ENCODE measurements around the gene RHEX. TPM values are rescaled to one million over a fixed set of nuclear protein-coding genes. Genes with fewer than 3 reads are reported as not detected.
"Not testable (repeated sequence)": the region's sequence is repeated elsewhere in the genome, so short reads cannot be mapped to it uniquely, and the experiment has no call there.

Gene RHEX
- total and polyA plus RNA-seq, 5 experiments from 2014 or later, result 0.52 TPM; not detected in 4

- POLR2A ChIA-PET, DNase-seq, H3K9me3 Mint-ChIP-seq, H3K36me3 Mint-ChIP-seq, ATAC-seq, H3K27ac Mint-ChIP-seq, H3K4me3 Mint-ChIP-seq, H3K27me3 Mint-ChIP-seq: not testable (repeated sequence)
- peaks cover 5 to 35% (median 17%) of the 10 kb centered on the region in 4 donors for H3K4me1 Mint-ChIP-seq
These were observed 2.2 kb downstream of the RHEX start for GRCh38 chr1:206055069-206055625.

GRCh38 chr1:206055639-206056323, 2.8 kb downstream of the RHEX start:
- H3K27ac Mint-ChIP-seq, H3K27me3 Mint-ChIP-seq, H3K4me3 Mint-ChIP-seq, H3K36me3 Mint-ChIP-seq, ATAC-seq, POLR2A ChIA-PET, H3K9me3 Mint-ChIP-seq, DNase-seq: not testable (repeated sequence)
- H3K4me1 Mint-ChIP-seq, result peaks cover 3 to 29% (median 13%) of the 10 kb centered on the region in 4 donors

GRCh38 chr1:206058289-206058926, 5.4 kb downstream of the RHEX start:
- H3K4me1 Mint-ChIP-seq, H3K4me3 Mint-ChIP-seq, DNase-seq, H3K27ac Mint-ChIP-seq, H3K27me3 Mint-ChIP-seq, POLR2A ChIA-PET, ATAC-seq, H3K9me3 Mint-ChIP-seq, H3K36me3 Mint-ChIP-seq: not testable (repeated sequence)

DNA sequence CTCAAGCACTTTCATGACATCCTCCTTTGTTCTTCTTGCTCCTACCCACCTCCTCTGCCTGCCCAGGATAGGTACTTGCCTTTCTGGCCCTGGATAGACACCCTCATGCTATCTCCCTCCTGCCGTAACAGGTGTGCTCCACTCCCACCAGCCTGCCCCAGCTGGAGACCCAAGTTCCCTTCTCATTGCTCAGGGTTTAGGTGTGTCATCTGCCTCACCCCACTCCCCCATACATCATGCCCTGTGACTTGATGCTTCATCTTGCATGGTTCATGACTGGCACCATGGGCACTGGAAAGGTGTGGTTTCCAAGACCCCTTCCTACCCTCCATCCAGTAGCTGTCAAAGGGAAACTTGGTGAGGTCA, 5.9 kb downstream of the RHEX start:
- no peak overlapping the region for H3K27ac Mint-ChIP-seq
- peaks cover 0 to 5% (median 2%) of the 10 kb centered on the region in 9 donors for H3K9me3 Mint-ChIP-seq
- DNase-seq, result no peak
- H3K4me3 Mint-ChIP-seq, result no peak overlapping the region
- ATAC-seq, result no peak
- POLR2A ChIA-PET, result no interaction called here
- peaks cover 0 to 2% (median under 1%) of the 10 kb centered on the region in 4 donors for H3K4me1 Mint-ChIP-seq
- peaks cover 0 to 10% (median 0%) of the 10 kb centered on the region in 5 donors for H3K27me3 Mint-ChIP-seq
- peaks cover 0 to 4% (median 0%) of the 10 kb centered on the region in 3 donors for H3K36me3 Mint-ChIP-seq

DNA sequence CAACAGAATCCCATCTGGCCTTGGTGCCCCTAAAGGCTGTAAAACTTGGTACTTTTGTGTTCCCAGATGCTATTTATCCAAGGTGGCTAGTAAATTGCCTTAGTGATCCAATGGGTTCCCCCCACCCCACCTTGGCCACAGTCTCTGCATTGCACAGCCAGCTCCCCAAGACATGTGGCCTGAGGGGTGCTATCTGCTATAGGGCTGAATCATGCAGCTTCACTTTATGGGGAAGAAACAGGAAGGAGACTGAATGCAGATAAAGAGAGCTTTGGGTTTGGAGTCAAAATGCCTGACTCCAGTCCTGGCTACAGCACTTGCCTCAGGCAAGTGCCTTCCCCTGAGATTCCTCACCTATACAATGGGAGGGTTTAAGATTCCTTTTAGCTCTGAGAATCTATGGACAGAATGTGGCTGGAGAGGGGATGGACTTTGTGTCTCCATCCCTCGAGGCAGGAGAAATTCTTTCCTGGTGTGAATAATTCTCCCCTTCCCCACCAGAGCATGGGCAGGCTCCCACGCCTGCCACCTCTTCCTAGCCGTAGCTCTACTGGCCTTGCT, 6.5 kb downstream of the RHEX start:
- DNase-seq (no peak), ATAC-seq (no peak)
- H3K4me3 Mint-ChIP-seq, result no peak overlapping the region
- peak overlapping the region in 1 of 10 donors; percentile 12 for H3K27ac Mint-ChIP-seq
- H3K9me3 Mint-ChIP-seq, result peaks cover 0 to 5% (median 2%) of the 10 kb centered on the region in 9 donors
- POLR2A ChIA-PET, result interaction anchor here (0.5 kb wide), 1 partner anchor 92 kb away, joined by 4 read pairs; no protein-coding TSS in a partner anchor
- peaks cover 0 to 2% (median under 1%) of the 10 kb centered on the region in 4 donors for H3K4me1 Mint-ChIP-seq
- H3K27me3 Mint-ChIP-seq, result peaks cover 0 to 10% (median 0%) of the 10 kb centered on the region in 5 donors
- peaks cover 0 to 4% (median 0%) of the 10 kb centered on the region in 3 donors for H3K36me3 Mint-ChIP-seq

DNA sequence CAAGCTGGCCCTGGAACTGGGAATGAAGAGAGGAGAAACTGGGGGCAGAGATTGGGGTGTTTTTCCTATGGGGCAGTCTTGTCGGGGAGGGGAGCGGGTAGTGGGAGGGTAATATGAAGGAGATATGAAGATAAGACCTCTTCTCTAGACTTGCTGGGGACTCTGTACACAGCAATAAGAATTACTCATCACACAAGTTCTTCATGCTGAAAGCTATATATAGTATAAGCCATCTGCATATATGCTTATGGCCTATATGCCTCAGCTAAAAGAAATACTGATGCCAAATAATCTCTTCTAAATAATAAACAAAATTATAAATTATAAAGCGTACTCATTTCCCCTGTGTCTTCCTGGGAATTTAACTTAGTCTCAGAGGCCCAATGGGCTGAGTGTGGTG, 7.9 kb downstream of the RHEX start:
- no peak for ATAC-seq
- POLR2A ChIA-PET, result no interaction called here
- Mint-ChIP-seq H3K4me3 (no peak overlapping the region), H3K27ac (no peak overlapping the region), H3K4me1 (peaks cover 0 to 6% (median under 1%) of the 10 kb centered on the region in 4 donors), H3K27me3 (peaks cover 0 to 10% (median 0%) of the 10 kb centered on the region in 5 donors), H3K9me3 (peaks cover 0 to 5% (median 2%) of the 10 kb centered on the region in 9 donors), H3K36me3 (peaks cover 0 to 4% (median 0%) of the 10 kb centered on the region in 3 donors)
- DNase-seq, result no peak

- H3K9me3 Mint-ChIP-seq, result peaks cover 0 to 5% (median 2%) of the 10 kb centered on the region in 9 donors
- POLR2A ChIA-PET, result no interaction called here
- no peak overlapping the region for H3K4me3 Mint-ChIP-seq
- DNase-seq, result no peak
- peaks cover 0 to 4% (median 0%) of the 10 kb centered on the region in 3 donors for H3K36me3 Mint-ChIP-seq
- no peak overlapping the region for H3K27ac Mint-ChIP-seq
- peaks cover 0 to 10% (median 0%) of the 10 kb centered on the region in 5 donors for H3K27me3 Mint-ChIP-seq
- ATAC-seq, result no peak
- H3K4me1 Mint-ChIP-seq, result peaks cover 0 to 17% (median 7%) of the 10 kb centered on the region in 4 donors
These were observed 9.5 kb downstream of the RHEX start for GRCh38 chr1:206062464-206062863.

DNA sequence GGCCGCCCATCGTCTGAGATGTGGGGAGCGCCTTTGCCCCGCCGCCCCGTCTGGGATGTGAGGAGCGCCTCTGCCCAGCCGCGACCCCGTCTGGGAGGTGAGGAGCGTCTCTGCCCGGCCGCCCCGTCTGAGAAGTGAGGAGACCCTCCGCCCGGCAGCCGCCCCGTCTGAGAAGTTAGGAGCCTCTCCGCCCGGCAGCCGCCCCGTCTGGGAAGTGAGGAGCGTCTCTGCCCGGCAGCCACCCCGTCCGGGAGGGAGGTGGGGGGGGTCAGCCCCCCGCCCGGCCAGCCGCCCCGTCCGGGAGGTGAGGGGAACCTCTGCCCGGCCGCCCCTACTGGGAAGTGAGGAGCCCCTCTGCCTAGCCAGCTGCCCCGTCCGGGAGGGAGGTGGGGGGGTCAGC, 11.0 kb downstream of the RHEX start:
- H3K4me3 Mint-ChIP-seq, ATAC-seq, H3K9me3 Mint-ChIP-seq, H3K27me3 Mint-ChIP-seq, DNase-seq, H3K27ac Mint-ChIP-seq, H3K36me3 Mint-ChIP-seq, POLR2A ChIA-PET: not testable (repeated sequence)
- peaks cover 5 to 26% (median 12%) of the 10 kb centered on the region in 4 donors for H3K4me1 Mint-ChIP-seq

GRCh38 chr1:206064501-206064900, 11.5 kb downstream of the RHEX start:
- POLR2A ChIA-PET, H3K9me3 Mint-ChIP-seq, ATAC-seq, H3K36me3 Mint-ChIP-seq, H3K27me3 Mint-ChIP-seq, H3K27ac Mint-ChIP-seq, H3K4me3 Mint-ChIP-seq, DNase-seq: not testable (repeated sequence)
- H3K4me1 Mint-ChIP-seq, result peaks cover 5 to 26% (median 12%) of the 10 kb centered on the region in 4 donors

DNA sequence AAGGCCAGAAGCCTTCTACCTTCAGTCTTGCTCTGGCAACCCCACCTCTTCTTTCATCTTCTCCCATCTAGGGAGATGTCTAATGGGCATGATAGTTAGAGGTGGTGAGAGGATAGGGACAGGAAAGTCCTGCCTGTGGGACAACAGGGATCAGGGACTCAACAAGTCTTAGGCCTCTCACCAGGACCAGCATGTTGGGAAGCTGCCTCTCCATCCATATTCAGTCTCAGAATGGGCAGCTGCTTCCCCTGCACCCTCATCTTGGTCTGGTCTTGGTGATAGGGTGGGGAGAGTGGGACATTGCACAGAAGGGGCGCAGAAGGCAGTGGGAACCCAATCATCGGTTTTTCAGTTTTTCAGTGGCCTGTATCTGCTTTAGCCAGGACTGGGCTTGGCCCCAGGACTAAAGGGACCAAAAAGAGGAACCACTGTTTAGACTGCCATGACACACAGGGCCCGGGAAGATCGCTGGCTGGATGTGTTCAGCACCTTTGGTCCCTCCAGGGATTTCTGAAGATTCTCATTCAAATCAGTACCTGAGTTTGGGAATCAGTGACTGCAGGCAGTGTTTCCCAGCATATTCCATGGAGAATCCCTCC, 12.7 kb downstream of the RHEX start:
- peaks cover 0 to 3% (median 0%) of the 10 kb centered on the region in 5 donors for H3K27me3 Mint-ChIP-seq
- H3K36me3 Mint-ChIP-seq, result peaks cover 0 to 4% (median 0%) of the 10 kb centered on the region in 3 donors
- no peak overlapping the region for H3K27ac Mint-ChIP-seq
- POLR2A ChIA-PET, result no interaction called here
- peaks cover 0 to 5% (median 2%) of the 10 kb centered on the region in 9 donors for H3K9me3 Mint-ChIP-seq
- ATAC-seq (no peak), DNase-seq (no peak)
- no peak overlapping the region for H3K4me3 Mint-ChIP-seq
- peaks cover 5 to 24% (median 11%) of the 10 kb centered on the region in 4 donors for H3K4me1 Mint-ChIP-seq

- DNase-seq (no peak), ATAC-seq (peak in 1 of 2 donors; percentile 33)
- Mint-ChIP-seq H3K4me1 (peaks cover 5 to 24% (median 11%) of the 10 kb centered on the region in 4 donors), H3K9me3 (peaks cover 0 to 5% (median 2%) of the 10 kb centered on the region in 9 donors), H3K36me3 (peaks cover 0 to 4% (median 0%) of the 10 kb centered on the region in 3 donors), H3K4me3 (no peak overlapping the region), H3K27me3 (peaks cover 0 to 3% (median 0%) of the 10 kb centered on the region in 5 donors), H3K27ac (no peak overlapping the region)
- POLR2A ChIA-PET, result no interaction called here
These were observed 13.7 kb downstream of the RHEX start for GRCh38 chr1:206066479-206067171.

Data from naive thymus-derived CD8-positive, alpha-beta T cell (primary cell).